PFSK-1 (cell line): ENCODE data around the gene NDEL1.

Experiments
- REST ChIP-seq, 2 experiments: IDR thresholded peaks; 2 replicates each; pipeline versions ENCODE4 v1.6.1 to v1.8.0; 2011 to 2012; ENCODE audit warnings: low read depth in 2 of 2, low read length in 2 of 2, control low read depth in 1 of 2, inconsistent platforms in 1 of 2, mild to moderate bottlenecking in 1 of 2, moderate library complexity in 1 of 2; ENCODE audit not compliant: insufficient read depth in 1 of 2
- TAF1 ChIP-seq: IDR thresholded peaks from 2 replicates; pipeline ENCODE4 v1.6.1; 2012; ENCODE audit warnings: low read length, control low read depth, borderline replicate concordance; ENCODE audit not compliant: insufficient read depth

- TF ChIP-seq TAF1 (no peak), REST (IDR thresholded peaks at IDR 0.05; ENCODE audit: insufficient read depth in 1 of 2, low read depth in 2 of 2, low read length in 2 of 2) (no peak)
Observed at GRCh38 chr17:8445536-8445935, 9.9 kb downstream of the NDEL1 start.
